HepG2 (cell line): ENCODE results near the gene RFTN1. TPM values are rescaled to one million over a fixed set of nuclear protein-coding genes. Genes with fewer than 3 reads are reported as not detected.

ENCODE experiments used
- ATAC-seq: fragments of 200-7000 bp; cut with Tn5 transposase; 3 replicates; pipeline ENCODE4 v1.9.1; 2020; ENCODE audit warnings: mild to moderate bottlenecking, moderate library complexity
- BruUV-seq: library from RNA; stranded (reverse); fragments of 400-500 nt; replicated peaks from 2 replicates; lab custom pipeline; 2021; lab: Mats Ljungman, UMichigan
- CTCF ChIA-PET: fragments of 300-600 bp; formaldehyde crosslinking; extraction: SDS; loops from one replicate; lab custom pipeline; 2021; ENCODE audit warnings: low total read pairs, inconsistent platforms, low intra/inter-chr PET ratio; lab: Yijun Ruan, JAX
- POLR2A ChIA-PET: fragments of 350-600 bp; sonication (Branson Sonifier 250); formaldehyde crosslinking; loops from one replicate; lab custom pipeline; 2020; ENCODE audit warnings: antibody characterized with exemption, inconsistent platforms; lab: Yijun Ruan, JAX
- DNase-seq: peaks from one replicate; pipeline ENCODE4 v3.0.0-alpha.2; 2015; ENCODE audit warnings: low spot score
- FAIRE-seq: peaks from 3 replicates; lab custom pipeline; 2011; peaks lifted over from hg19 to GRCh38; lab: Jason Lieb, UNC
- H2AFZ ChIP-seq: one replicate; pipeline ENCODE4 v1.6.1; 2011; ENCODE audit warnings: low read length, inconsistent platforms
- H3K27ac ChIP-seq: fragments of 300-600 bp; 3 replicates; pipeline ENCODE4 v1.8.0; 2011; ENCODE audit warnings: mixed run types, mild to moderate bottlenecking, mixed read lengths, low read length, inconsistent platforms; ENCODE audit not compliant: insufficient read depth; ENCODE audit errors: extremely low read length
- H3K27me3 ChIP-seq, 2 experiments: fragments of 200-600 bp in 1 of 2; 2 replicates in 1 of 2; 3 replicates in 1 of 2; pipeline versions ENCODE4 v1.6.0 to v1.8.0; 2011; ENCODE audit warnings: low read length in 2 of 2, mild to moderate bottlenecking in 2 of 2, moderate library complexity in 2 of 2, inconsistent platforms in 1 of 2; ENCODE audit not compliant: insufficient read depth in 2 of 2, control insufficient read depth in 1 of 2
- H3K36me3 ChIP-seq, 2 experiments: fragments of 200-600 bp in 1 of 2; replicated peaks in 1 of 2; 2 replicates in 1 of 2; 3 replicates in 1 of 2; pipeline versions ENCODE4 v1.5.1 to v1.8.0; 2011; ENCODE audit warnings: low read length in 2 of 2, inconsistent platforms in 1 of 2; ENCODE audit not compliant: insufficient read depth in 2 of 2, control insufficient read depth in 1 of 2
- H3K4me1 ChIP-seq: 2 replicates; pipeline ENCODE4 v1.5.1; 2012; ENCODE audit warnings: low read length, inconsistent platforms; ENCODE audit not compliant: insufficient read depth
- H3K4me2 ChIP-seq: 2 replicates; pipeline ENCODE4 v1.6.0; 2011; ENCODE audit warnings: low read depth, low read length, inconsistent platforms
- H3K4me3 ChIP-seq, 3 experiments: fragments of 200-600 bp in 1 of 3; sonication (generic), shearing (Covaris generic) in 1 of 3; replicated peaks in 1 of 3; 2 replicates each; pipeline ENCODE4 v1.5.1; 2011 to 2016; ENCODE audit warnings: low read length in 3 of 3, inconsistent platforms in 2 of 3, low read depth in 2 of 3, mild to moderate bottlenecking in 2 of 3, control low read depth in 1 of 3, mixed read lengths in 1 of 3; ENCODE audit not compliant: insufficient read depth in 1 of 3
- H3K79me2 ChIP-seq: one replicate; pipeline ENCODE4 v1.6.1; 2011; ENCODE audit warnings: low read length, inconsistent platforms; ENCODE audit not compliant: insufficient read depth
- H3K9ac ChIP-seq: 2 replicates; pipeline ENCODE4 v1.6.0; 2011; ENCODE audit warnings: mild to moderate bottlenecking, low read depth, low read length, inconsistent platforms; ENCODE audit not compliant: insufficient read depth
- H3K9me3 ChIP-seq: 2 replicates; pipeline ENCODE4 v1.5.1; 2012; ENCODE audit warnings: mild to moderate bottlenecking, low read length
- H4K20me1 ChIP-seq: 2 replicates; pipeline ENCODE4 v1.6.0; 2011; ENCODE audit warnings: inconsistent platforms, mild to moderate bottlenecking, low read length, moderate library complexity; ENCODE audit not compliant: insufficient read depth
- AHR ChIP-seq: IDR thresholded peaks from 2 replicates; pipeline ENCODE4 v1.6.1; 2018; ENCODE audit warnings: missing genetic modification reagents, missing compliant biosample characterization
- ATF1 ChIP-seq: IDR thresholded peaks from 2 replicates; pipeline ENCODE4 v1.6.1; 2016; ENCODE audit warnings: mild to moderate bottlenecking, control low read depth
- ATF7 ChIP-seq, 2 experiments: fragments of 450-650 bp in 1 of 2; sonication (generic) in 1 of 2; formaldehyde crosslinking in 1 of 2; IDR thresholded peaks; 2 replicates each; pipeline versions ENCODE4 v1.4.0 to v1.6.1; 2016 to 2020; ENCODE audit warnings: antibody characterized with exemption in 1 of 2, mild to moderate bottlenecking in 1 of 2, missing genetic modification reagents in 1 of 2
- DMAP1 ChIP-seq: IDR thresholded peaks from 2 replicates; pipeline ENCODE4 v1.6.1; 2016
- IKZF4 ChIP-seq: sonication (generic); formaldehyde crosslinking; IDR thresholded peaks from 2 replicates; pipeline ENCODE4 v1.5.1; 2020; ENCODE audit warnings: borderline replicate concordance, mild to moderate bottlenecking, low read depth, missing genetic modification reagents; ENCODE audit errors: not compliant biosample characterization
- NCOA1 ChIP-seq: sonication (generic); formaldehyde crosslinking; IDR thresholded peaks from 2 replicates; pipeline ENCODE4 v1.9.0; 2021; ENCODE audit warnings: missing genetic modification reagents
- NFATC3 ChIP-seq: sonication (generic); formaldehyde crosslinking; IDR thresholded peaks from 2 replicates; pipeline ENCODE4 v1.5.1; 2020; ENCODE audit warnings: mild to moderate bottlenecking, missing genetic modification reagents
- ZNF10 ChIP-seq: sonication (generic); formaldehyde crosslinking; IDR thresholded peaks from 2 replicates; pipeline ENCODE4 v1.4.0; 2020; ENCODE audit warnings: mild to moderate bottlenecking, low read depth, missing genetic modification reagents, borderline replicate concordance
- WGBS: methylation state at CpG from one replicate; pipeline ENCODE4 v1.1.6; 2017; ENCODE audit warnings: low lambda C conversion rate; 5-methylcytosine and 5-hydroxymethylcytosine counted together
- in situ Hi-C: cut with HindIII; loops from 2 replicates; pipeline ENCODE4 v1.10.0; 2017; ENCODE audit warnings: low pct_unique_long_range_greater_than_20kb; ENCODE audit not compliant: extremely low pct_ligation_motif_present
- intact Hi-C: fragments of 100-400 bp; cut with micrococcal nuclease; formaldehyde crosslinking; loops from one replicate; pipeline ENCODE4 v1.10.0; 2022; ENCODE audit not compliant: unreplicated experiment
- polyA plus RNA-seq, 8 experiments: library from polyadenylated mRNA; depleted of rRNA in 3 of 8; stranded (reverse) in 7 of 8; unstranded in 1 of 8; fragments of >200 nt; fragmentation: Illumina TruSeq in 4 of 8; extraction: Trizol in 4 of 8; gene quantifications; 2 replicates each; pipeline versions ENCODE4 v1.2.1 to v1.2.3, GENCODE V29; 2011 to 2016; ENCODE audit warnings: low read depth in 4 of 8, missing spikeins in 1 of 8, mixed read lengths in 1 of 8; ENCODE audit not compliant: insufficient read depth in 1 of 8
- total RNA-seq, 5 experiments: library from RNA; depleted of rRNA; stranded (reverse); fragments of >200 nt; fragmentation: Illumina TruSeq; extraction: Trizol; gene quantifications; 2 replicates each; pipeline ENCODE4 v1.2.3, GENCODE V29; 2016; ENCODE audit warnings: low read depth in 1 of 5
- TF ChIP-seq, protein P1 (sequence below): sonication (generic); formaldehyde crosslinking; IDR thresholded peaks from 2 replicates; pipeline ENCODE4 v1.9.0; 2021; ENCODE audit warnings: missing genetic modification reagents, mild to moderate bottlenecking, borderline replicate concordance
- TF ChIP-seq, protein P2 (sequence below): sonication (generic); formaldehyde crosslinking; IDR thresholded peaks from 2 replicates; pipeline ENCODE4 v1.4.0; 2020; ENCODE audit warnings: missing genetic modification reagents; ENCODE audit errors: not compliant biosample characterization
- TF ChIP-seq, protein P3 (sequence below), 2 experiments: sonication (generic) in 1 of 2; formaldehyde crosslinking in 1 of 2; IDR thresholded peaks; 2 replicates each; pipeline versions ENCODE4 v1.4.0 to v1.6.1; 2016 to 2020; ENCODE audit warnings: borderline replicate concordance in 1 of 2, low read depth in 1 of 2, mild to moderate bottlenecking in 1 of 2, missing genetic modification reagents in 1 of 2

The RFTN1 gene
- total and polyA plus RNA-seq, 2 of the 13 experiments (the other 11 are each of a cell fraction or from before 2014, with no cell fraction given) = not detected

DNA sequence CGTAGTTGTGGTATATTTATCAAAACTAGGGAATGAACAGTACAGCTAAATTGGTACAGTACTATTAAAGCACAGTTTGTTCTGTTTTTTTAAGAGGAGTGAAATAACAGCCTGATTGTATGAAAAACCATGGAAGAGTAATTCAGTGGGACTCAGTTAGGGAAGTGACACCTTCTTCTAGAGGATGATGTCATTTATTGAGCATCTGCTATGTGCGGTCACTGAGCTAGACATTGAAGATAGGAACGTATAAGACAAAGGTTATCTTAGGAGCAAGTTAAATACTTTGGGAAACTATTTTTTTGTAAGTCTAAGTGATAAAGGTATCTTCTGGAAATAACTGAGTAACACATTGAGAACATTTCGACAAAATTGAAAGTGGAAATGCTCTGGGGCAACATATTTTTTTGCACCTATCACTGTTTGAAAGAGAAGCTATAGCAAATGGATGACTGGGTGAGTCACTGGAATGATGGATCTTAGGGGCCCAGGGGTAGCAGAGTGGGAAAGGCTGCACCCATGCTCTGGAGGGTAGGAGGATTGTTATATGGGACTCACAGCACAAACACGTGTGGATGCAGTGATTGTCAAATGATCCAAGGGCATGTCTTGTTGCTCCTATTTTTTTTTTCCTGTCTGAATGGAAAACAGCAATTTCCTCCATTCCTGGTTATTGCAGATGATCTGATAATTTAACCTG, 205.5 kb downstream of the RFTN1 start:
- intact Hi-C loops (no loop called here), in situ Hi-C loops (no loop called here)
- no peak for DNase-seq
- Histone ChIP-seq H2AFZ (no peak overlapping the region), H3K4me3 (no peak overlapping the region), H3K36me3 (peaks cover 10 to 47% of the 10 kb centered on the region in 2 experiments), H4K20me1 (no peaks in the 10 kb centered on the region), H3K9ac (no peak overlapping the region), H3K27me3 (no peaks in the 10 kb centered on the region), H3K9me3 (no peaks in the 10 kb centered on the region), H3K4me1 (peaks cover 10% of the 10 kb centered on the region; the same call in 1 of the 2 replicates), H3K4me2 (no peak overlapping the region), H3K27ac (no peak overlapping the region), H3K79me2 (peaks cover 2% of the 10 kb centered on the region)
- ATAC-seq = no peak
- no peak for FAIRE-seq
- ChIA-PET CTCF (no interaction called here), POLR2A (no interaction called here)
- no peak for TF ChIP-seq IKZF4 (CRISPR knock-in tag)
- TF ChIP-seq ATF7 (IDR thresholded peaks at IDR 0.05) = peak; percentile 82
- TF ChIP-seq ATF7 (CRISPR knock-in tag; IDR thresholded peaks at IDR 0.05) = no peak
- BruUV-seq = no TSS peak
- WGBS = 95% methylated on average over 5 of the region's 5 CpGs

DNA sequence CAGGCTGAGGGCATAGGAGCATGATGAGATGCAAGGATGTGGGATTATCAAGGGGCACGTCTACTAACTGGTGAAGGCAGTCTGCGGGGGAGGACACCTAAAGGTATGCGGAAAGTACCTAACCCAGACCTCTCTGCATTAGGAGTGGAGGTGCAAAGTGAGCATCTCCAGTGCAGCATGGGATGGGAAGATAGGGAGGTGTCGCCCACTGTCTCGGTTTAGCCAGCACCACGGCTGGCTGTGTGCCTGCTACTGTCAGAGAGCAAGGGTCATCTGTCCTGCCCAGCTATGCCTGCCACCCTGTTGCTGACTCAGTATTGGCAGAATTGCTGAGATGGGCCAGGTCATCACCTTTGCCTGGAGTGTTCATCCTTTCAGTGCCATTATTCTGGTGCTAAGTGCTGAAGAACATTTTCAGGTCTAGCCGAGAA, 208.4 kb downstream of the RFTN1 start:
- CTCF ChIA-PET = no interaction called here
- intact Hi-C loops (no loop called here), in situ Hi-C loops (no loop called here)
- FAIRE-seq (no peak), ATAC-seq (no peak), DNase-seq (no peak)
- no TSS peak for BruUV-seq
- WGBS = 98% methylated on average over 5 of the region's 7 CpGs
- H3K27me3 ChIP-seq = no peaks in the 10 kb centered on the region
- peaks cover 12 to 58% of the 10 kb centered on the region in 2 experiments for H3K36me3 ChIP-seq
- no peak overlapping the region for H3K4me3 ChIP-seq
- H3K79me2 ChIP-seq = peaks cover 2% of the 10 kb centered on the region
- H3K4me1 ChIP-seq = no peaks in the 10 kb centered on the region
- POLR2A ChIA-PET = no interaction called here
- no peak overlapping the region for H3K4me2 ChIP-seq
- H3K27ac ChIP-seq = no peak overlapping the region
- H3K9me3 ChIP-seq = no peaks in the 10 kb centered on the region
- H3K9ac ChIP-seq = no peak overlapping the region
- no peak overlapping the region for H2AFZ ChIP-seq
- no peaks in the 10 kb centered on the region for H4K20me1 ChIP-seq
- no peak for TF ChIP-seq AHR
- no peak for TF ChIP-seq ATF1 (CRISPR knock-in tag)
- no peak for TF ChIP-seq DMAP1 (CRISPR knock-in tag)
- TF ChIP-seq, protein P1, sequence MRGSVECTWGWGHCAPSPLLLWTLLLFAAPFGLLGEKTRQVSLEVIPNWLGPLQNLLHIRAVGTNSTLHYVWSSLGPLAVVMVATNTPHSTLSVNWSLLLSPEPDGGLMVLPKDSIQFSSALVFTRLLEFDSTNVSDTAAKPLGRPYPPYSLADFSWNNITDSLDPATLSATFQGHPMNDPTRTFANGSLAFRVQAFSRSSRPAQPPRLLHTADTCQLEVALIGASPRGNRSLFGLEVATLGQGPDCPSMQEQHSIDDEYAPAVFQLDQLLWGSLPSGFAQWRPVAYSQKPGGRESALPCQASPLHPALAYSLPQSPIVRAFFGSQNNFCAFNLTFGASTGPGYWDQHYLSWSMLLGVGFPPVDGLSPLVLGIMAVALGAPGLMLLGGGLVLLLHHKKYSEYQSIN (CRISPR knock-in tag) = no peak
- TF ChIP-seq, protein P2, sequence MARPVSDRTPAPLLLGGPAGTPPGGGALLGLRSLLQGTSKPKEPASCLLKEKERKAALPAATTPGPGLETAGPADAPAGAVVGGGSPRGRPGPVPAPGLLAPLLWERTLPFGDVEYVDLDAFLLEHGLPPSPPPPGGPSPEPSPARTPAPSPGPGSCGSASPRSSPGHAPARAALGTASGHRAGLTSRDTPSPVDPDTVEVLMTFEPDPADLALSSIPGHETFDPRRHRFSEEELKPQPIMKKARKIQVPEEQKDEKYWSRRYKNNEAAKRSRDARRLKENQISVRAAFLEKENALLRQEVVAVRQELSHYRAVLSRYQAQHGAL (CRISPR knock-in tag) = no peak
- TF ChIP-seq, protein P3, sequence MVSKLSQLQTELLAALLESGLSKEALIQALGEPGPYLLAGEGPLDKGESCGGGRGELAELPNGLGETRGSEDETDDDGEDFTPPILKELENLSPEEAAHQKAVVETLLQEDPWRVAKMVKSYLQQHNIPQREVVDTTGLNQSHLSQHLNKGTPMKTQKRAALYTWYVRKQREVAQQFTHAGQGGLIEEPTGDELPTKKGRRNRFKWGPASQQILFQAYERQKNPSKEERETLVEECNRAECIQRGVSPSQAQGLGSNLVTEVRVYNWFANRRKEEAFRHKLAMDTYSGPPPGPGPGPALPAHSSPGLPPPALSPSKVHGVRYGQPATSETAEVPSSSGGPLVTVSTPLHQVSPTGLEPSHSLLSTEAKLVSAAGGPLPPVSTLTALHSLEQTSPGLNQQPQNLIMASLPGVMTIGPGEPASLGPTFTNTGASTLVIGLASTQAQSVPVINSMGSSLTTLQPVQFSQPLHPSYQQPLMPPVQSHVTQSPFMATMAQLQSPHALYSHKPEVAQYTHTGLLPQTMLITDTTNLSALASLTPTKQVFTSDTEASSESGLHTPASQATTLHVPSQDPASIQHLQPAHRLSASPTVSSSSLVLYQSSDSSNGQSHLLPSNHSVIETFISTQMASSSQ (IDR thresholded peaks at IDR 0.05; ENCODE audit: low read depth) = no peak
- TF ChIP-seq, protein P3 (CRISPR knock-in tag; IDR thresholded peaks at IDR 0.05; ENCODE audit: borderline replicate concordance) = no peak
- TF ChIP-seq NFATC3 = no peak
- no peak for TF ChIP-seq NCOA1 (CRISPR knock-in tag)
- TF ChIP-seq ZNF10 (CRISPR knock-in tag) = no peak
